Activated CD8-positive, alpha-beta memory T cell treated with anti-CD3 and anti-CD28 coated beads, Interleukin-2, amount 50 U/mL, for 1 hour (primary cell): Measurements from ENCODE around the gene CFAP74.

Source experiments
- DNase-seq: peaks from one replicate; pipeline ENCODE4 v3.0.0-alpha.2; 2020; ENCODE audit errors: extremely low read depth

The CFAP74 gene

GRCh38 chr1:2042830-2043773 is 39.5 kb upstream of the CFAP74 start:
- no peak for DNase-seq

GRCh38 chr1:2041887-2042286 is 38.3 kb upstream of the CFAP74 start:
- DNase-seq, result no peak

DNA sequence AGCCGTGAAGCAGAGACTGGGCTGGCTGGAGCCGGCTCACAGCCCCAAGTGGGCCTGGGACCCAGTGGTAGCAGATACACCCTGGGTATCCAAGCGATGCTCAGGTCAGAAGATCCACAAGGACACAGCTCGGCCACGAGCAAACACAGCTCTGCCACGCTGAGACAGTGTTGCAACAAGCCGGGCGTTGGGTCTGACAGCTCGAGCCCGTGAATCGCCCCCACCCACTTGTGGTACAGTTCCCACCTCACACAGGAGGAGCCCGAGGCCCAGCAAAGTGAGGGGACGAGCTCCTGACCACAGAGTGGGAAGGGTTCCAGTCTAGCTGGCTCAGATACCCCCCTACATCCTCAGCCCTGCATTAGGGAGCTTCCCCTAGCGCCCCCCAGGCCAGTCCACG is 37.7 kb upstream of the CFAP74 start:
- DNase-seq, result no peak

- DNase-seq, result no peak
Measured at GRCh38 chr1:2039251-2039650, 35.7 kb upstream of the CFAP74 start.

DNA sequence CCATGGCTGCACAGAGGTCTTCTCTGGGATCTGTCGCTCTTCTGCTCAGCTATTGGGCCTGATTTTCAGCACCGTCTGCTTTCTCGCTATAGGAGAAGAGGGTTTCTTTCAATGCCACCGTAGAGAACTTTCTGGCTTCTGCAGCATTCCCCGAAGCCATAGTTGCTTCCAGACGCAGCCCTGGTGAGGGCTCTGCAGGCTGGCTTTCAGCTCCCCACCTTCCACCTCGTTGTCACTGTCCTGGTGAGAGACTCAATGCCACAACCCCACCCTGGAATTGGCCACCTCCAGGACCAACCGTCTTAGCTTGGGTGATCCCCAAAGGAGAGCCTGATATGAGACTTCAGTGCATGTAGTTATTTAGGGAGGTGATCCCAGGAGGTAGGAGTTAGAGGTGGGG is 34.6 kb upstream of the CFAP74 start:
- DNase-seq, result no peak

DNA sequence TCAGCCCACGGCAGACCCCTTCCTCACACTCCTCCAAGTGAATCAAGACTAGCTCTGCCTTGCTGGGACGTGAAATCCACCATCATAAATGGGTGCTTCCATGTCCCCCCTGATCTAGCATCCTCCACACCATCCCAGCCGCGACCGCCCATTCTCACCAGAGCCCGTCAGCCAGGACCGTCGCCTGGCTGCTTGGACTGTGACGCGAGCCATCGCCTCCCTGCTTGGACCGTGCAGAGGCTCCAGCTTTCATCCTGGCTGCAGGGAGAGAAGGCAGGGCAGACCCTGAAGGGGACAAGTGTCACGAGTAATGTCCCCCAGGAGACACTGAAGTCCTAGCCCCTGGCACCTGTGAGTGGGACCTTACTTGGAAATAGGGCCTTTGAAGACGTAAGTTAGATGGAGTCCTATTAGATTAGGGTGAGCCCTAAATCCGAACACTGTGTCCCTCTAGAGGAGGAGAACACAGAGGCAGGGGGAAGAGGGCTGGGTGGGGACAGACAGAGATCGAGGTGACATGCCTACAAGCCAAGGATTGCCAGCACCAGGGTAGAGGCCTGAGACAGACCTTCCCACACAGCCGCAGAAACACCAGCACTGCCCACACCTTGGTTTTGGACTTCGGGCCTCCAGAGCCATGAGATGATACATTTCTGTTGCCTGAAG is 33.9 kb upstream of the CFAP74 start:
- DNase-seq, result no peak

GRCh38 chr1:2036287-2036686 is 32.7 kb upstream of the CFAP74 start:
- no peak for DNase-seq

DNA sequence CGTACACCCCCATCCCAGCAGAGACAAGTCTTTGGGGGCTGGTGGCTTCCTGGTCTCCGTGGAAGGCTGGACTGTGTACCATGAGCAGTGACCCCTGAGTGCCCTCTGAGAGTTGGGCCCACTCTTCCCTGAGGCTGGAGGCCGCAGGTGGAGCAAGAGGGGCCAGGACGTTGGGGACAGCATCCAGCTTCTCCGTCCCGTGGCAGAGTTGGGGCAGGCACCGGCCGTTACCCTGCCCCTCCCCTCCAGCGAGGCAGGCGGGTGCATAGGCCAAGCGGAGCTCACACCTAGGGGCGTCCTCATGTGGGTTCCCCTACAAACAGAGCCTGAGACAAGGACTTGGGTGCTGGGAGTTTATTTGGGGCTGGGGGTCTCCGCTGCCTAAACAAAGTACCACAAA is 29.6 kb upstream of the CFAP74 start:
- no peak for DNase-seq

DNA sequence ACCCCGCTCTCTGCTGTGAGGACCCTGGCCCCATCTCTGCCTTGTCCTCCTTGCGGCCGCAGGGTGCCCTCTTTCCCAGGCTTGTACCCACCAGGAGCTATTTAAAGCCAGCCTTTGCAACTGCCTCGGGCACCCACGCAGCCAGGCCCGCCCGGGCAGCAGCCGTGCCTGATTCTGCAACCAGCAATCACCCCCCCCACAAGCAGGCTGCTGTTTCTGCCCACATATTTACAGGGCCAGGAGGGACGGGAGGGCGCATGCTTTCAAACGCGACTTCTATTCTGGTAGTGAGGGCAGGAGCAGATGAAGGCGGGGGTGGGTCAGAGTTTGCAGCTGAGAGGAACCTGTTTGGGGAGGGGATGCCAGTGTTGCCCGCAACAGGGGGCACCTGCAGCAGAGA is 29.2 kb upstream of the CFAP74 start:
- no peak for DNase-seq

GRCh38 chr1:2031546-2032540 is 28.3 kb upstream of the CFAP74 start:
- no peak for DNase-seq

GRCh38 chr1:2030076-2030871 is 26.7 kb upstream of the CFAP74 start:
- DNase-seq, result no peak

GRCh38 chr1:2029561-2029960 is 26.0 kb upstream of the CFAP74 start:
- DNase-seq, result no peak

GRCh38 chr1:2028870-2029560 is 25.4 kb upstream of the CFAP74 start:
- no peak for DNase-seq

DNA sequence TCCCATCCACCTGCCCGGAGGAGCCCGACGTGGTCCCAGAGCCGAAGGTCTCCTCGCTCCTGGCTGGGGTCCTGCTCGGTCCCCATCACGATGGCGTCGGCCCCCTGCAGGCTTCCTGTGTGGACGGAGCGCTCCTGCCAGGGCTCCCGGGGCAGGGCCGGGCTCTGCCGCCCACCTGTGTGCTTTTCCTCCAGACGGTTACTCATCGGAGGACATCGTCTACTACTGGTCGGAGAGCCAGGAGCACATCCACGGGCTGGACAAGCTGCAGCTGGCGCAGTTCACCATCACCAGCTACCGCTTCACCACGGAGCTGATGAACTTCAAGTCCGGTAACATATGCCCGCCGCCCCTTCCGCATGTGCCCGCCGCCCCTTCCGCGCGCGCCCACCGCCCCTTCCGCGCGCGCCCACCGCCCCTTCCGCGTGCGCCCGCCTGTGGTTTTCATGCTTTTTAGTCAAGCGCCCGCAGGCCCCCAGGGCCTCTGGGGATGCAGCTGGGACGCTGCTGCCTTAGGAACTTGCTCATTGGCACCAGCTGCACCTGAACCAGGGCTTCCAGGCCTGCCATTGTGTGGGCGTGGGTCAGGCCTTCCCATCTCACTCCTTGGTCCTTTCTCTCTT is 24.5 kb upstream of the CFAP74 start:
- no peak for DNase-seq

DNA sequence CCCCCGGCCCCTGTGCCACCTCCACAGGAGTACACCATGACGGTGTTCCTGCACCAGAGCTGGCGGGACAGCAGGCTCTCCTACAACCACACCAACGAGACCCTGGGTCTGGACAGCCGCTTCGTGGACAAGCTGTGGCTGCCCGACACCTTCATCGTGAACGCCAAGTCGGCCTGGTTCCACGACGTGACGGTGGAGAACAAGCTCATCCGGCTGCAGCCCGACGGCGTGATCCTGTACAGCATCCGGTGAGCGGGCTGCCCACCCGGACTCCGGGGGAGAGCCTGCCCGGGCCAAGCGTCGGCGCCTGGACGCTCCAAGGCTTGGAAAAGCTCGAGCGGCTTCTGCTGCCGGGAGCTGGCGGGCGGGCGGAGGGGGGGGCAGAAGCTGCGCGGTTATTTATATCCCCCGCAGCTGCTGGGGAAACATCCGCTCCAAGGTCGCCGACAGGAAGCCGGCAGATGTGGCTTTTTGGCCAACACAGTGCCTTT is 21.9 kb upstream of the CFAP74 start:
- DNase-seq, result no peak

DNA sequence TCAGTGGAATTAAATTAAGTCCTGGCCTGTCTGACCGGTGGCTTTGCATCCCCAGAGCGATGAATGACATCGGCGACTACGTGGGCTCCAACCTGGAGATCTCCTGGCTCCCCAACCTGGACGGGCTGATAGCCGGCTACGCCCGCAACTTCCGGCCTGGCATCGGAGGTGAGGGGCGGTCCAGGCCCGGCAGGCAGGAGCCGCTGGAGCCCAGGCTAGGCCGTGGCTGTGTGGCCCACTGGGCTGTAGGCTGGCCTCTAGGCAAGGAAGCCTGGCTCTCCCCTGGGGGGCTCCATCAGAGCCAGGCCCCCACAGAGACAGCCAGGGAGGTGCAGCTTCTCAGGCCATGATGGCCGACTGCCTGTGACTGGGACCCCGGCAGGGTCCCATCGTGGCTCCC is 21.3 kb upstream of the CFAP74 start:
- no peak for DNase-seq

- DNase-seq, result no peak
Measured at GRCh38 chr1:2024451-2024850, 20.9 kb upstream of the CFAP74 start.

GRCh38 chr1:2023187-2023586 is 19.6 kb upstream of the CFAP74 start:
- DNase-seq, result no peak

DNA sequence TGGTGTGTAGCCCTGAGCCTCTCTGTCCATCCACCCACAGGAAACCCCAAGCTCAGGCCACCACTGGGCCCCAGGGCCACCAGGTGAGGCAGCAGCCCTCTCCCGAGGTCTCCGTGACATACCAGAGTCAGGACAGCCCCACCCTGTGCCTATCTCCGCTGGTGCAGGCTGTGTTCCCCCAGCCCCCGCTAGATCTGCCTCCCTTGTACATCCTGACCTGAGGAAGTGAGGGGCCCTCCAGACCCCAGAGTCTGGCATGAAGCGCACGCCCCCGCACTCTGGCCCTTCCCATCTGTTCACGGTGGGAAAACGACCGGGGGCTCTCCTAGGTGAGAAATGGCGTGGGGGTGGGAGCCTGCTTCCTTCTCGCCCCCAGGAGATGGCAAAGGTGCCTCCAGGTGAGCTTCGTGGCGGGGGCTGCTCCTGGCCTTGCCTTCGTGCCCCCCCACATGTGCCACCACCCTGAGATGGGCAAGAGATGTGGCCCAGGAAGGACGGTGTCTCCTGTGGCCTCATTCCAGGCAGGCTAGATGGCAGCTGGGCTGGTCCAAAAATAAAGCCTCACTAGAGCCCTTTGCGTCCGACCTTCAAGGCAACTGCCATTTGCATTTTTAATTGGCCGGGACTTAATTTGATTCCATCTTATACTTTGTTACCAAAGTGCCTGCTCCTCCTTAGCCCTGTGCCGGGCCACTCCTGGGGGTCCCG is 18.6 kb upstream of the CFAP74 start:
- DNase-seq, result no peak
